Amniotic stem cell (primary cell): ENCODE measurements around the gene CLK1.
"Not testable (repeated sequence)": the region's sequence is repeated elsewhere in the genome, so short reads cannot be mapped to it uniquely, and the experiment has no call there.

Experiments used
- DNase-seq: peaks from one replicate; lab custom pipeline; 2025; lab: John Stamatoyannopoulos, UW

Gene CLK1

DNA sequence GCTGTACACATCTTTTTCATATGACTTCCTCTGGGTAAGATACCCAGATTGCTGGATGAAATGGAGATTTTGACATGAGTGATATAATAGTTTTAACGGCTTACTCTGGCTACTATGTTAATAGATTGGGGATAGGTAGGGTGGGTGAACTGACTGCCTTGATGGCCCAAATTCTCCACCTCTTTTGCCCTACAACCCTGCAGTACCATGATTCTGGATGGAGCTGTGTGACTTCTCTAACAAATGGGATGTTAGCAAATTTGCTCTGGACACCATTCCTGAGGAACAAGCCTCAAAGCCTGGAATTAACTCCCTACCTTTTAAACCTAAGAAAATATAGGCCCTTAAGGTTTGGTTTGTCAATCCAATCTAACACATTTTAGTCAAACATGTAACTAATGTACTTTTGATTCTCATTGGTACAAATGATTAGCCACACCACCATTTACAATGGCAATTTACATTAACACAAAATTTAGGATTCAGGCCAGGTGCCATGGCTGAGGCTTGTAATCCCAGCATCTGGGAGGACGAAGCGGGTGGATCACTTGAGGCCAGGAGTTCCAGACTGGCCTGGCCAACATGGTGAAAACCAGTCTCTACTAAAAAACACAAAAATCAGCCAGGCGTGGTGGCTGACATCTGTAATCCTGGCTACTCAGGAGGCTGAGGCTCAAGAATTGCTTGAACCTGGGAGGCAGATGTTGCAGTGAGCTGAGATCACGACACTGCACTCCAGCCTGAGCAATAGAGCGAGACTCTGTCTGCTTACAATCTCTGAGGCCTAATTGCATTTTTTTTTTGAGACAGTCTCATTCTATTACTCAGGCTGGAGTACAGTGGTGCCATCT, 12.8 kb downstream of the CLK1 start:
- no peak for DNase-seq

DNA sequence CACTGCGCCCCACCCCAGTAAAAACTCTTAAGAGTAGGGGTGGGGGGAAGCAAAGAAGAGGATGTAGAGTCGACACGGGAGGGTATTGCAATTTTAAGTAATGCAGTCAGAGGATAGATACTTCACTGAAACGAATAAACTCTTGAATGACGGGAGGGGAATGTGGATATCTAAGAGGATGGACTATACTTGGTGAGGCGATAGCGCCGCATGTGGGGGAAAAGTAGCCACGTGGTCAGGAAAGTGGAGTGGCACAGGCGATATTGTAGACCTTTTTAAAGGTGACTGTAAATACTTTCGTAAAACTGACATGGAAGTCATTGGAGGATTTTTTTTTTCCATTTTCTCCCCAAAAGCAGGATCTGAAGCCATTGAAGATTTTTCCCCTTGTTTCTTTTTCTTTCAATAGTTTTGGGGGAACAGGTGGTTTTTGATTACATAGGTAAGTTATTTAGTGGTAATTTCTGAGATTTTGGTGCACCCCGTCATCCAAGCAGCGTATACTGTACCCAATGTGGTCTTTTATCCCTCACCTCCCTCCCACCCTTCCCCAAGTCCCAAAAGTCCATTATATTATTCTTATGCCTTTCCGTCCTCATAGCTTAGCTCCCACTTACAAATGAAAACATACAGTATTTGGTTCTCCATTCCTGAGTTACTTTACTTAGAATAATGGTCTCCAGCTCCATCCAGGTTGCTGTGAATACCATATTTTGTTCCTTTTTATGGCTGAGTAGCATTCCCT, 13.8 kb downstream of the CLK1 start:
- no peak for DNase-seq

DNA sequence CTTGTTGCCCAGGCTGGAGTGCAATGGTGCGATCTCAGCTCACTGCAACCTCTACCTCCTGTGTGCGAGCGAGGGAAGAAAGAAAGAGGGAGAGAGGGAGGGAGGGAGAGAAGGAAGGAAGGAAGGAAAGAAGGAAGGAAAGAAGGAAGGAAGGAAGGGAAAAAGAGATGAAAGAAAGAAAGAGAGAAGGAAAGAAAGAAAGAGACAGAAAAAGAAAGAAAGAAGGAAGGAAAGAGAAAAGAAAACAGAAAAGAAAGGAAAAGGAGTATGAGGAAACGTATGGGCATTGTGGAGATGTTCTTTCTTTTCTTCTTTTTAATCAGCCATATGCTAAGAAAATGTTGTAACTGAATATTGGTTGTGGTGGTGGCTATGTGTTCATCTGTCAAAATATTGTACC, 16.5 kb downstream of the CLK1 start:
- DNase-seq = no peak

DNA sequence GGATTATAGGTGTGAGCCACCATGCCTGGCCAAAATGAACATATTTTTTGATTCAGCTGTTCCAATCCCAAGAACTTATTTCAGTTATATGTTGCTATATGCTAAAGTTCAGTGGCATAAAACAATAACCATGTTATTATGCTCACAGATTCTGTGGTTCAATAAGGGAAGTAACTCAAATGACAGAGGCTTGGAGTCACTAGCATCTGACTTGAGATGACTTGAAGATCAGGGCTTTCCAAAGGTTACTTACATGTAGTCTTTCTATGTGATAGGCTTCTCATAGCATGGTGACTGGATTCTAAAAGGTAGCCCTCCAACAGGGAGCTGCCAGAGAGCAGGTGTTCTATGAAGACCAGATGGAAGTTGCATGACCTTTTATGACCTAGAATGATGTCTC, 17.2 kb downstream of the CLK1 start:
- no peak for DNase-seq

DNA sequence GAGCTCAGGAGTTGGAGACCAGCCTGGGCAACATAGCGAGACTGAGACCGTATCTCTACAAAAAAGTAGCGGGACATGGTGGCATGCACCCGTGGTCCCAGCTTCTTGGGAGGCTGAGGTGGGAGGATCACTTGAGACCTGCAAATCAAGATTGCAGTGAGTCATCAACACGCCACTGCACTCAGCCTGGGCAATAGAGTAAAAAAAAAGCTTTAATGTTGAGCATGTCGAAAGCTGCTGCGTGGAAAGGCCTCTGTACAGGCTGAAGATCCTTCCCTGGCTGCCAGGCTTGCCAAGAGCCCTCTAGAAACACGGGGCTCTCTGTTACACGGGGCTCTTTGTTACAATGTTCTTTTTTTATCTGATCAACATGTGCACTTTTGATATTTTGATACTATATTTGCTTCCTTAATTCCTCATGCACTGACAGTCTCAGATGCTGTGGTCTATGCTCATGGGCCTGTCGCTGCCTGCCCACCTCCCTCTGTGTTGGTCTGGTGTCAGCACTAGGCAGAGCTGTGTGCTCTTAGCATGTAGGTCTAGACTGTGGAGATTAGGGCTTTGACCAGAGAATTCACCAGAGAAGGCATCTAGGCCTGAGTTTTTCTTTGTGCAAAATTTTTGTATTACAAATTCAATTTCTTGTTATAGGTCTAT, 18.7 kb downstream of the CLK1 start:
- no peak for DNase-seq

DNA sequence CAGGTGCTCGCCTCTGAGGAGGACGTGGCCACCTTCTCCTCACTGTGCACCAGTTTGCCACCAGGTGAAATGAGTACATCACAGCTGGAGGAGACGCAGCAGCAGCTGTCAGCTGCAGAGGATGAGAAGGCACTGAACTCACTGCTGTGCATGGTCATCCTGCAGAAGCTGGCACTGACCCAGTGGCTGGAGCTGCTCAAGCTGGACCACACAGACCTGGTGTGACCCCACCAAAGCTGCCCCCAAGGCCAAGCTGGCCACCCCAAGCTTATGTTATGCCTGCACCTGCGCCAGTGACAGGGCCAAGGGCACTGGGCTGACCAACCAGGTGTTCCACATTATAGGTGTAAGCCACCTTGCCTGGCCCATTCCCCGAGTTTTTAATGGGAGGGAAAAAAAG, 19.3 kb downstream of the CLK1 start:
- no peak for DNase-seq

DNA sequence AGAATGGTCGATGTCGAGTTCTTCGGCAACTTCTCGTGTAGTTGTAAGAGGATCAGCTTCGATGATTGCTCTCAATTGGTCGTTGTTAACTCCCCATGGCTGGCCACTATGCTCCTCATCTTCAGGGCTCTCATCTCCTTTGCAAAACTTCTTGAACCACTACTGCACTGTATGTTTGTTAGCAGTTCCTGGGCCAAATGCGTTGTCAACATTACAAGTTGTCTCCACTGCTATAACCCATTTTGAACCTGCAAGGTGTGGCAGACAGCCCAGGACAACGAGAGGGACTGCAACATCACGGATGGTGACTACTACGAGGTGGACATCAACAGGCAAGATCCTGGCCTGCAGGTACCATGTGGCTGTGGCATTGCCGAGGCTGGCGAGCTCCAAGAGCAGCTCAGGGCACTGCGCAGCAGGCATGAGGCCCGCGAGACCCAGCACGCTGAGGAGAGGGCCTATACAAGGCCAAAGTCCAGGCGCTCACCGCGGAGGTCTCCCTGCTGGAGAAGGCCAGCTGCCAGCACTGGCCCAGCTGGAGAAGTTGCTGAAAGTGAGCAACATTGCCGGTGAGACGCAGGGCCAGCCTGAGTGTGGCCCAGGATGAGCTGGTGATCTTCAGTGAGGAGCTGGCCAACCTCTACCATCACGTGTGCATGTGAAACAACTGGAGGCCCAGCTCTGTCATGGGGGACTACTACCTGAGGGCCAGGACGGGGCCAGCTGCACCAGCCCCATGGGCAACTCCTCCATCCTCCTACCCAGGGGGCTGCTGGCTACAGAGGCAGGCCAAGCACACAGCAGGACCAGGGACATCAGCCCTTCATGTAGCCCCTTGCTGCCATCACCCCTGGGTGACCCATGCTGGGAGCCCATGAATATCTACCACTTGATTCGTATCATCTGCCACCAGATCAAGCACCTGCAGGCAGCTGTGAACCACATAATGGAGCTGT, 20.2 kb downstream of the CLK1 start:
- no peak for DNase-seq

DNA sequence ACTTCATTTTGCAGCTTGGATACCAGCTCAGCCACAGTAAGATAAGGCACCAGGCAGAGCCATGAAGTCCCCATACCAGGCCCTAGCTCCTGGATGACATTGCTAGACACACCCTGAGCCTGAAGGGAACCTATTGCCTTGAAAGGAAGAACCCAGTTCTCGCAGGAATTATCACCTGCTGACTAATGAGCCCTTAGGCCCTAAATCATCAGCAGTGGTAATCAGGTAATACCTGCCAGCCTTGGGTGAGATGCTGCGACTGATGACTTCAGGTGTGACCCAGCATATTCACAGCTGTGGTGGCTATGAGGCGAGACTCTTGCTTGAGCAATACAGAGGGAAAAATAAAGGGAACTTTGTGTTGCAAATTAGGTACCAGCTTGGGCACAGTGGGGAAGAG, 24.9 kb downstream of the CLK1 start:
- no peak for DNase-seq

DNA sequence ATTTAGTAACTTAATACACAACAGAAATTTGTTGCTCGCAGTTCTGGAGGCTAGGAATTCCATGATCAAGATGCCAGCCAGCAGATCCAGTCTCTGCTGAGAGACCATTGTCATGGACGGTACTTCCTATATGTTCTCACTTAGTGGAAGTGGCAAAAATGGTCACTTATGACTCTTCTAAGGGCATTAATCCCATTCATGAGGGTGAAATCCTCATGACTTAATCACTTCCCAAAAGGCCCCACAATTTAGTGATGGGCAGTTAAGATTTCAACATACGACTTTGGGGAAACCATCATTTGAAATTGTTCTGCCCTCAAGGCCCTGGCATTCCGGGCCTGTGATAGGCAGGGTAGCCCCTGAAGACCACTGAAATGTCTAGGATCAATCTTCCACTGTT, 29.8 kb downstream of the CLK1 start:
- DNase-seq = no peak

DNA sequence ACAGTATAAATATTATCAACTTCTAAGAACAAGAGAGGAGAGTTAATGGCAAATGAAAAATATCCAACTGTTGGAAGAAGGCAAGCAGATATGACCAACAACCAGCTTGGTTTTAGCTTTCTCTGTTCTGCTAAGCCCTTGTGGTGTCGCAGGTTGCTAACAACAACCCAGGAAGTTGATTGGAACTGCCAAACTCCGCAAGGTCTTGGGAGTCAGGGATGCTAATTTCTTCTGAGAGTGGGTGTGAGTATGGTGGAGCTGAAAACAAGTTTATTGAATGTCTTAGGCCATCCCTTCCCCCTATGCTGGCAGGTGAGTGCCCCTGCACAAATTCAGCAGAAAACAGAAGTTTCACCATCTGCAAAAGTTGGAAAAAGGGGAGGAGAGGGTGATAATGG, 35.2 kb downstream of the CLK1 start:
- no peak for DNase-seq

DNA sequence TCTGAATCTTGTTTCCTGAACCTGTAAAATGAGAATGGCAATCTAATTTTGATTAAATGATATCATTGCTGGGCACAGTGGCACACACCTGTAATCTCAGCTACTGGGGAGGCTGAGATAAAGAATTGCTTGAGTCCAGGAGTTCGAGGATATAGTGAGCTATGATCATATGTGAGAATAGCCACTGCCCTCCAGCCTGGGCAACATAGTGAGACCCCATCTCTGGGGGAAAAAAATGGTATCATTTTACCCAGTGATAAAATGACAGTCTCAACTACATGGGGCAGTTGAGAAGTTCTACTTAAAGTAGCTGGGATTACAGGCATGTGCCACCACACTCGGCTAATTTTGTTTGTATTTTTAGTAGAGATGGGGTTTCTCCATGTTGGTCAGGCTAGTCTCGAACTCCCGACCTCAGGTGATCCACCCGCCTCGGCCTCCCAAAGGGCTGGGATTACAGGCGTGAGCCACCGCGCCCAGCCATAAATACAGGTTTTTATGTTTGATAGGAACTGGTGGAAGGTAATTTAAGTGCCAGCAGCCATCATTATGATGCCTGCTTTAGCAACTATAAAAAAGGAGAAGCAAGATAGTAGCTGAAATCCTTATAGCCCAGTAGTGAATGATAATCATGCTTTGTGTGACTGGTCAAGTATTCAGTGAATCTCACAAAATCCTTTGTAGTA, 35.7 kb downstream of the CLK1 start:
- DNase-seq = no peak

DNA sequence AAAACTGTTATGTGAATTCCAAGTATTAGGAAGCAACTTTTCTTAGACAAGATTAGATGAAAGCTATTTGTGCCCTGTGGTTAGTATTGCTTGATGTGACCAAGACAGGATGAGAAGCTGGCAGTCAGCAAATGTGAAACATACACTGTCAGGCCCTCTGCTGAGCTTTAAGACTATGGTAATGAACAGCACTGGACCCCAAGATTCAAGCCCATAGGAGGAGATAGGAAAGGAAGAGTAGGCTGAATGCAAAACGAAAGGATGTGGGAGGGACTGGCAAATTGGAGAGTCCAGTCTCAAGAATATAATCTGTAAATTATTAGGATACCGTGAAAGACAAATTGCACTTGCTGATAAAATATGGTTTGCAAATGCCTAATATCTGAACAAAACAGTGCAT, 36.4 kb downstream of the CLK1 start:
- no peak for DNase-seq

DNA sequence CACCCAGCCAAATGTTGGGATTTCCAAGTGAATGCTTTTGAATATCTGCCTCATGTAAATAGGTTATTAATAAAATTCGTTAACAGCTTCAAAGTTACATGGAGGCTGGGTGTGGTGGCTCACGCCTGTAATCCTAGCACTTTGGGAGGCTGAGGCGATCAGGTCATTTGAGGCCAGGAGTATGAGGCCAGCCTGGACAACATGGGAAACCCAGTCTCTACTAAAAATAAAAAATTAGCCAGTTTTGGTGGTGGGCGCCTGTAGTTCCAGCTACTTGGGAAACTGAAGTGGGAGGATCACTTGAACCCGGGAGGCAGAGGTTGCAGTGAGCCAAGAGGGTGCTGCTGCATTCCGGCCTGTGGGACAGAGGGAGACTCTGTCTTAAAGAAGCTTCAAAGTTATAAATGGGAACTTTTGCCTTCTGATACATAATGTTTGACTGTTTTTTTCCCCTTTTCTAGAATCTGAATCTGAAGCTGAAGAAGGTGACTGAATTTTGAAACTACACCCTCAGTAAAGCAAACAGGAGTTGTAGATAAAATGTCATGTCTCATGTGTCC, 42.7 kb downstream of the CLK1 start:
- DNase-seq = no peak

DNA sequence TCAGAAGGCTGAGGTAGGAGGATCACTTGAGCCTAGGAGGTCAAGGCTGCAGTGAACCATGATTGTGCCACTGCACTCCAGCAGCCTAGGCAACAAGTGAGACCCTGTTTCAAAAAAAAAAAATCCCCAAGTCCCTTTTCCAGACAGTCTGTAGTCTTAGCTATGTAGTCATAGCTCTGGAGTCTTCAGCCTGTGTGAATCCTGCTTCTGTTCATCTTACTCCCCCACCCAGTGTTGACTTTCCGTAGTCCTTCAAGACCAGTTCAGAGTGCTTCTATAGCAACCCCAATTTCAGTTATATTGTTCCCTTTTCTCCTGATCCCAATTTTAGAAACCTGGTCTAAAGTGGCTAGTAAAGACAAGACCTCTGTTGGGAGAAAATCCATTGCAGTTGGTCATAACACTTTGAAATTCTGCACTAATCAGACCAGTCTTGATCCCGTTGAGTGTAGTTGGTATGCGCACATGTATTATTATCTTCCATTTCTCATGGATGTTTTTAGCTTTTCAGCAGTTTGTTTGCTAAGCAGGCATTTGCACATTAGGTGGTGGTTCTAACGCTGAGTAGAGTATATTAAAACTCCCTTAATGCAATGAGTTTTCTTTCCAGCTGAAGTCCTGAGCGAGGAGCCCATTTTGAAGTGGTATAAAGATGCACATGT, 43.8 kb downstream of the CLK1 start:
- no peak for DNase-seq

DNA sequence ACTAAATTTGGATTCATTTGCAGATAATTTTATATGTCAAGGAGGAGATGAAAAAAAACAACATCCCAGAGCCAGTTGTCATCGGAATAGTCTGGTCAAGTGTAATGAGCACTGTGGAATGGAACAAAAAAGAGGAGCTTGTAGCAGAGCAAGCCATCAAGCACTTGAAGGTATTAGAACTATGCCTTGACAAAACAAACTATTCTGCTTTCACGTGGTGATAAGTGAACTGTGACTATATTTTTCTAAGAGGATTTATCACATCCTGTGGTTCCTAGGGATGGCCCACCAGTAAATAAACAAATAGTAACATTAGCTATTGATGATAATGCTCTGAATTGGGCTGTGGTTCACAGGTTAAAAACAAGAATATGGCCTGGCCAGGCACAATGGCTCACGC, 45.7 kb downstream of the CLK1 start:
- not testable (repeated sequence) for DNase-seq

DNA sequence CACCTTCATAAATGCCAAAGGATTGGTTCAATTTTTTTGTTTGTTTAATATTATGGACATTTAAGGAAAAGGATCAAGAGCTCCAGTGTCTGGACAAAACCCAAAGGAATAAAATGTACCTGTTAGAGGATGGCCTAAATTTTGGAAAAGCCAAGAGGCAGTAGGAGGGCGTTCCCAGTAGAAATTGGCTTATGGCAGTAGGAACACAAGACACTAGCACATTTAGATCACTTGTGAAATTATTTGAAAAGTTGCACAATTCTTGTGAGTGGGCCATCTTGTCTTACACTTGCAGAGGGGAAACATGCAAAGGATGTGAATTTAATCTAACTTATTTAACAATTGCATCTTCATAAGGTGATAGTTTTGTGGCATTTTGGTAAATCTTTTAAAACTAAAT, 49.5 kb downstream of the CLK1 start:
- DNase-seq = no peak

DNA sequence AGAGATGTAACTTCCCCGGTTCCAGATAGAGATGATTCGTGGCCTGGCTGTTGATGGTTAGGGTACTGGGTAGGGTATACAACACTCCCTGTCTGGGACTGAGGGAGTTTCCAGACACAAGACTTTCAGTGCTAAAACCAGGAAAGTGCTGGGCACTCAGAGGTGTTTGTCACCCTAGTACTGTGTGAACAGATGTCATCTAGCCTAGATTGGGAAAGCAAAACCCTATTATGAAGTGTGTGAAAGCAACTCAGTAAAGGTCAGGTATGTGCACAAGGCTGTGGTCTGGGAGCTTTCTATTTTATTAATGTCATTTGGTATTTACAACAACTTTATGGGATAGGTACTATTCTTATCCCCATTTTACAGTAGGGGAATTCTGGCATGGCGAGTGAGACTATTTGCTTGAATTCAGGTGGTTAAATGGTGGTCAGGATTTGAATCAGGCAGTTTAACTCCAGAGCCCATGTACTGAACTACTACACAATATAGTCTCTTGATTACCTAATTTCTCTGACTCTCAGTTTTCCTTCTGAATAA, 50.1 kb downstream of the CLK1 start:
- no peak for DNase-seq

DNA sequence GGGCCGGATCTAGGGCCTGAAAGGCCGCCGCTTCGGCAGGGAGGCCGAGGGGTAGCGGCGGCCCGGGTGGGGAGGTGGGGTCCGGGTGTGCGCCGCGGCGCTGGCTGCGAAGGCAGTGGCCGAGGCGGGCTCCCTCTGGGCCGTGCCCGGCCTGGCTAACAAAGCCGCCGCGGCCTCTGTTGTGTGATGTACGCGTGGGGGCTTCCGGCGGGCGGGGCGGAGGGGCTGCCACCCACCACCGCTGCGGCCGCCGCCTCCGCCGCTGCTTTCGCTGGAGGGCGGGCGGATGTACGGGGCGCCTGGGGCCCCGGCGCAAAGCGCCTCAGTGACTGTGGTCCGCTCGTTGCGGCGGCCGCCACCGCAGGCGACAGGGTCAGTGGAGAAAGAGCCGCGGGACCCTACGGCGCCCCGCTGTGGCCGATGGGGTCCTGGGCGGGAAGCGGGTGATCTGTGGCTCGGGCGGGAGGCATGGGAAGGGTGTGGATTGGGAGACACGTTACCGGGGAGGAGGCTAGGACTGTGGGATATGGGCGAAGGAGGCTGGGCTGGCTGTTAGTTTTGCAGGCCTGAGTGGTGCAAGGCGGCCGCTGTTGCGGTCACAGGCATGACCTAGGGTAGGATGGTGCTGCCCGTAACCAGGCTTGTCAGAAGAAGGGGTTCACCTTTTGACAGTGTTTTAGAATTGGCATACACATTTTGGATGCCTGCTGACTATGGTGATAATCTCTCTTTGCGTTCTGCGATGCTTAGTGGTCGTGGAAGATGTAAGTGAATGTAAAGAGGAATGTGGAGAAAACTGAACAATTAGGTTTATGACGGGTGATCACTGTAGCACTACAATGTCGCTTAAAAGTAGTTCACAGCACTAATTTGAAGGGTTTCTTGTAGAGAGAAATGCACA, 52.1 kb downstream of the CLK1 start:
- peak; percentile 38 for DNase-seq
